HG03025 (cell line): ENCODE data around the gene TOR2A.
A peak's percentile ranks its signal among the peaks of the same experiment; 100 is the strongest.

Experiments
- ATAC-seq: cut with Tn5 transposase; IDR thresholded peaks from one replicate; pipeline ENCODE4 v1.9.1; 2021; ENCODE audit warnings: mild to moderate bottlenecking, moderate library complexity; ENCODE audit not compliant: unreplicated experiment, low FRiP score

Gene TOR2A

DNA sequence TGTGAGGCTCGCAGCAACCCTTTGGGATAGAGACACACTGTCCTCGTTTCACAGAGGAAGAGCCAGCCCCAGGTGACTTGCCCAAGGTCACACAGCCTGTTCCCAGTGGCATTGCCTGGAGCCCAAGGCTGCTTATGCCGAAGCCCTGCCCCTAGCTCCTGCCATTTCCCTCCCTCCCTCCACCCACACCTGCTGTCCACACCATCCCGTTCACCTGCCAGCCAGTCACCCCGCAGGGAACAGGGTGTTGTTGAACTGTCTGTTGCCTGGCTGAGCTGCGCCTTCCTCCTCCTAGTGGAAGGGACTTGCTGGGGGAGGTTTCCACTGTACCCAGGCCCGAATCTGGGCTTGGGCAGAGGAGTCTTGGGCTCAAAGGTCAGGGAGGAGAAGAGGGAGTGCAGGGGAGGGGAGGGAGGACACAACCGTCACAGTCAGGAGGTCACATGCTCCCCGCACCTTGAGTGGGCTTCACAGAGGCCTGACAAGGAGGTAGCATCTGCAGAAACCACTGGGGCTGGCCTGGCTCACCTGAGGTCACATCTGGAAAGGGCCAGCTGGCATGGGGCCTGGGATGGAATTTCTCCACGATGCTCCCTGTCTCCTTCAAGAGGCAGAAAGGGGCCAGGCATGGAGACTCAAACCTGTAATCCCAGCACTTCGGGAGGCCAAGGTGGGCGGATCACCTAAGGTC is 12.9 kb downstream of the TOR2A start:
- ATAC-seq = no peak

GRCh38 chr9:127721391-127721821 is 13.7 kb downstream of the TOR2A start:
- no peak for ATAC-seq

DNA sequence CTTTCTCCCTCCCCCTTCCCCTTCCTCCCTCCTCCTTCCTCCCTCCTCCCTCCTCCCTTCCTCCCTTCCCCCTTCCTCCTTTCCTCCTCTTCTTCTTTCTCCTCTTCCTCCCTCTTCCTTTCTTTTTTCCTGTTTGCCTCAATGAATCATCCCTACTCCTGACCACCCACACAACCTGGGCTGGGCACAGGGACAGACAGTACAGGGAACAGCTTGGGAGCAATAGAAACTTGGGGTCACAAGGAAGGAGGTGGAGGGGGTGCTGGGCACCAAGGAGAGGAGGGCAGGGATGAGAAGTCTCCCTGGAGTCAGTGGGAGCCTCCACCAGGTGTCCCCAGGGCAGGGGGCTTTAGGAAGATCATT is 14.2 kb downstream of the TOR2A start:
- ATAC-seq = no peak

GRCh38 chr9:127720031-127720864 is 14.8 kb downstream of the TOR2A start:
- ATAC-seq = no peak

GRCh38 chr9:127717766-127718165 is 17.3 kb downstream of the TOR2A start:
- ATAC-seq = no peak

- ATAC-seq = no peak
These were observed 18.7 kb downstream of the TOR2A start for GRCh38 chr9:127716412-127716811.

DNA sequence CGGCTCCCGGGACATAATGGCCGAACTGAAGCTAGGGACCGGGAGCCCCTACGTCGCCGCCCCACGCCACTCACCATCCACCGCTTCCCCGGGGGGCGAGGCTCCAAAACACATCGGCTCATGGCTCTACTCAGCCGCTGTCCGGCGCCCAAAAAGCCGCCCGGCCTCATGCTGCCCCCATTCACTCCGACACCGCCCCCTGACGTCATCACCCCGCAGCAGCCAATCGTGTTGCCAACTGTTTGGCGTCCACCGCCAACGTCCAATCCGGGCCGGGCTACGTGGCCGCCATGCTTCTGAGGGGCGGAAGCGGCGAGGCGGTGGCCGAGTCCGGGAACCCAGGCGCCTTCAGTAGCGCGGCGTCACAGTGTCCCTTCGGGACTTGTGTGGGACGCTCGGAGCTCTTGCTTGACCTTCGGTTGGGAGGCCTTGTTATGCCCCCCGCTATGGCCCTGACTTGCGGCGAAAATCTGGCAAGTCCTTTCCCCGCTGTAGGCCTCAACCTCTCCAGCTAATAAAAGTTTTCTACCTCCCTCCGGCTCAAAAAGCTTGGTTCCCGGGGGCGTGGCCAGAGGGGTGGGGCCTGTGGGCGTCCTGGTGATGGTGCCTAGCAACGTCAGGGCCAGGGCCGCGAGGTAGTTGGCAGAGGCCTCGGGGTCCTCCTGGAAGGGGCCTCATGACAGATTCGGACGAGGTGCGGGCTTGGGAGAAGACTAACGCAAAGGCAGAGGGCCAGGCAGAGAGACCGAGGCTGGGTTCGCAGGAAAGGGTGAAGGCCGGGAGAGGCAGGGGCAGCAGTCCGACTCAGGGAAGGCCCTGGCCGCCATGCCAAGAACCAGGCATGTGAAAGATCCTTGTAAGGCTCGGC is 19.4 kb downstream of the TOR2A start, which contains the start of the genes PTRH1 and TTC16:
Gene PTRH1 (minus strand): TSS at position 194 of the 868 bp plus-strand sequence. CDS start 24 bp downstream, at position 170.
Gene TTC16 (plus strand): TSS at position 610 of the 868 bp plus-strand sequence. CDS start 67 bp downstream, at position 677.
- ATAC-seq = peak; percentile 89

DNA sequence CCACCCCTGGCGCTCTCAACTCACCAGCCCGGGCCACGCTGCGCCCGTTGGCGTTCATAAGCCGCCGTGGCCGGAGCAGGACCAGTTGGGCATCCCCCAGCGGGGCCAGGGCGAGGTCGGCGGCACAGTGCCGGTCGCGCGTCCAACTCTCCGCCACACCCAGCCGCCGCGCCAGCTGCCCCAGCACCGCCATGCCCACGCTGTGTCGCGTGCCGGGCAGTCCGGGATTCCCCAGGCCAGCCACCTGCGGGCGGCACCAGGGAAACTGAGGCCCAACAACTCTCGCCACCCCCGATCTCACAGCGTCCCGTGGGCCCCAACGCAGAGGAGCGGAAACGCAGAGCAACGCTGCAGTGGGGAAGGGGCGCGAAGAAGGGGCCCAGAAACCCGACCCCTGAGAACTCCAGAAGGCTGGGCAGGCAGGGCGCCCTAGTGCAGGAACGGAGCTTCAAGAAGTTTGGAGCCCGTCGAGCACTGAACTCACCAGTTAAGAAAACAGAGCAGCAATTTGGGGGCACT is 20.1 kb downstream of the TOR2A start:
- ATAC-seq = peak; percentile 10

GRCh38 chr9:127714020-127714750 is 20.9 kb downstream of the TOR2A start:
- ATAC-seq = no peak

DNA sequence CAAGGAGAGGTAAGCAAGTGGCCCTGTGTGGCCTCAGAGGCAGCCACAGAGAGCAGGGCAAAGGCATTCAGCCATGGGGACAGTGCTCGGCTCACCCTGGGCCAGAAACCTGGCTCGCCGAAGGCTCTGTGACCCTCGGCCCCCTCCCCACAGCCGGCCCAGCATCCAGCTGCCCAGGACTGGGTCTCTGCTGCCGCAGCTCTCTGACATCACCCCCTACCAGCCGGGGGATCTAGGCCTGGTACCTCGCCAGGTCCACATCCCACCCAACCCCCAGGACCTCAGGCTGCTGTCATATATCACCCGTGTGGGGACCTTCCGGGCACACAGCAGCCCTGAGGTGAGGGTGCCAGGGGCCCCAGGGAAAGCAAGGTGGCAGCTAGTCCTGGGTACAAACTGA is 22.2 kb downstream of the TOR2A start:
- ATAC-seq = no peak

- no peak for ATAC-seq
These were observed 22.7 kb downstream of the TOR2A start for GRCh38 chr9:127712371-127712770.

GRCh38 chr9:127711831-127712274 is 23.2 kb downstream of the TOR2A start:
- no peak for ATAC-seq

DNA sequence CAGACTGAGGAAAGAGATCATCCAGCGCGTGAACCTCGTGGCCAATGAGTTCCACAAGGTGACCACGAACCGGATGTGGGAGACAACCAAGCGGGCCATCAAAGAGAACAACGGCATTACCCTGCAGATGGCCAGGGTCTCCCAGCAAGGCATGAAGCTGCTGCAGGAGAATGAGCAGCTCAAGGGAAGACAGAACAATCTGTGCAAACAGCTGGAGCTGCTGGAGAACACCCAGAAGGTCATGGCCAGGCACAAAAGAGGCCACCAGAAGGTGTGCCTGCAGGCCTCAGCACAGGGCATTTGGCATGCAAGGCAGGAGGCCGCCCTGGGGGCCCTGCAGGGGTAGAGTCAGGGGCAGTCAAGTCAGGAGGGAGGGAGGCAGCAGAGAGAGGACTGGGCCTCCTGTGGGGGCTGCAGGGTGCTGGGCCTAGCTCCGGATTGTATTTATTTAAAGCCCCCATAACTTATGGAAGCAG is 23.8 kb downstream of the TOR2A start:
- ATAC-seq = no peak

DNA sequence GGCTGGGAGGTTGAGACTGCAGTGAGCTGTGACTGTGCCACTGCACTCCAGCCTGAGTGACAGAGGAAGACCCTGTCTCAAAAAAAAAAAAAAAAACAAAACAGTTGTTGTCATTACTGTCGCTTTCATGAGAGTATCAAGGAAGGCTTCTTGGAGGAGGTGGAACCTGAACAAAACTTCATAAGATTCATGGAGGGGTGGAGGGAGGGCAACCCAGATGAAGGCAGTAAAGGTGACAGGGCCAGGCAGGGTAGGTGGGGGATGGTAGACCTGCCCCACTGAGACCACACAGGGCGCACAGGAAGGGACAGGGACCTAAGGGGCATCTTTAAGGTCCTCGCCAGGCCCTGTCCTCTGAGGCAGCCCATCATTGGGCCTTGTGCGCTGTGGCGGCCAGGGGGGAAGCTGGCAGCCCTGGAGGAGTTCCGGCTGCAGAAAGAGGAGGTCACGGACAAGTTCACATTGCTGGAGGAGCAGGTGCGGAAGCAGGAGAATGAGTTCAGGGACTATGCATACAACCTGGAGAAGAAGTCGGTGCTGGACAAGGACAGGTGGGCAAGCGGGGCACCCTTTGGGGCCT is 24.8 kb downstream of the TOR2A start:
- ATAC-seq = no peak

GRCh38 chr9:127708952-127709587 is 26.0 kb downstream of the TOR2A start:
- no peak for ATAC-seq

DNA sequence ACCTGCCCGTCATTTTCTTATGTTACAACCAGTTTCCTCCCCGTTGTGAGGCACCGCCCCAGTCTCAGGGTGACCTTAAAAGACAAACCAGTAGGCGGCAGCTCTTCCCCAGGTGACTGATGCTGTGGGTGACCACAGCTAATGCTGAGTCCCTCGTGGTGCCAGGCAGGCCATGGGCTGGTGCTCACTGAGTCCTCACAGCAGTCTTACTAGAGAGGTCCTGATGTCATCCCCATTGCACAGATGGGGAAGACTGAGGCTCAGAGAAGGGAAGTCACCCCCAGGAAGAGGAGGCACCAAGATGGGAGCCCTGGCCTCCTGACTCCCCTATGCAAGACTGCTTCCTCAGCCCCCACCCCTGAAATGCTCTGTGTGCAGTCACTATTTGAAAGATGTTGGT is 27.3 kb downstream of the TOR2A start:
- ATAC-seq = no peak

DNA sequence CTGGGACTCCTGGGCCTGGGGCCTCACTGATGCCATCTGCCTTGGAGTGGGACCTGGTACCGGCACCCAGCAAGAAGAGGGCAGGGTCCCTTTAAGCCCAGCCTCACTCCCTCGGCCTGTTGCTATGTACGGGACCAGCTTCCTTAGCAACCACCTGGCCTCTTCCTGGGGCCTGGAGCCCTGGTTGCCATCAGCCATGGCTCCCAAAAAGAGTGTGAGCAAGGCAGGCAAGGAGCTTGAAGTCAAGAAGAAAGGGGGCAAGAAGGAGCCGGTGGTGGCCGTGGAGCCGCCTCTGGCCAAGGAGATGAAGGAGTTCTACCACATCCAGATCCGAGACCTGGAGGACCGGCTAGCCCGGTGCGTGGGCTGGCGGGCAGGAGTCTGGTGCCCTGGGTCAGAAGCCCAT is 28.3 kb downstream of the TOR2A start, which contains the start of gene CFAP157:
Gene CFAP157 (plus strand): TSS at position 153 of the 406 bp plus-strand sequence. CDS start 44 bp downstream, at position 197.
- ATAC-seq = no peak

DNA sequence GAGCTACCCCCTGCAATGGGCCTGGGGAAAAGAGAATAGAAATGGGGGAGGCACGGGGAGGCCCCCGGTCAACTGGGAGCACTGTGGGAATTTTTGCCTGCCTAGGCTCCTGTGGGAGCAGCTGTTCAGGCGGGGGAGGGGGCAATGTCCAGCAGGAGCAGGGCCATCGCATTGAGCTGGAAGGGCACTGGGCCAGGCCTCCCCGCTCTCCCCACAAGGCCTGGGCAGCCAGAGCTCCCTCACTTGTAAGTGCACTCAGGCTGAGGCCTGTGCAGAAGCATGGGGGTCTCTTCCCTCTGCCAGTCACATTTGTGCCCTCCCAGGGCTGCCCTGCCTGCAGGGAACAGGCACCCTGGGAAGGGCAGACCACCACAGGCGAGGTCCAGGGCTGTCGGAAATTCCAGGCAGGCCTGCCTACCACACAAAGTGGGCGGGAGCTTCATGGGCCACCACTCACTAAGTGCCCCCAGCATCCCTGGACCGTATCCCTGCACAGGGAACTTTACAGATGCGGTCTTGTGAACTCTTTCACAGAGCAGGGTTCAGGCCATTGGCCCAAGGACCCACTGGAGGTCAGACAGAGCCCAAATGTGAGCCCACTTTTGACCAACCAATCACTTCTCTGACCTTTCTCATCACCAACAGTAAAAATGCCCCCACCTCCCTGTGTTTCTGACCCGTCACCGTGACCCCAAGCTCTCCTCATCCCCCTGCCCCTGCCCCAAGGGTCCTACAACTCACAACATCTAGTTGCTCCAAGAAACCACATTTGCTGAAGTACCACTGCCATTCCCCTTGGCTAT is 29.3 kb downstream of the TOR2A start:
- ATAC-seq = no peak
